Measurements from ENCODE around the gene CDH15.

DNA sequence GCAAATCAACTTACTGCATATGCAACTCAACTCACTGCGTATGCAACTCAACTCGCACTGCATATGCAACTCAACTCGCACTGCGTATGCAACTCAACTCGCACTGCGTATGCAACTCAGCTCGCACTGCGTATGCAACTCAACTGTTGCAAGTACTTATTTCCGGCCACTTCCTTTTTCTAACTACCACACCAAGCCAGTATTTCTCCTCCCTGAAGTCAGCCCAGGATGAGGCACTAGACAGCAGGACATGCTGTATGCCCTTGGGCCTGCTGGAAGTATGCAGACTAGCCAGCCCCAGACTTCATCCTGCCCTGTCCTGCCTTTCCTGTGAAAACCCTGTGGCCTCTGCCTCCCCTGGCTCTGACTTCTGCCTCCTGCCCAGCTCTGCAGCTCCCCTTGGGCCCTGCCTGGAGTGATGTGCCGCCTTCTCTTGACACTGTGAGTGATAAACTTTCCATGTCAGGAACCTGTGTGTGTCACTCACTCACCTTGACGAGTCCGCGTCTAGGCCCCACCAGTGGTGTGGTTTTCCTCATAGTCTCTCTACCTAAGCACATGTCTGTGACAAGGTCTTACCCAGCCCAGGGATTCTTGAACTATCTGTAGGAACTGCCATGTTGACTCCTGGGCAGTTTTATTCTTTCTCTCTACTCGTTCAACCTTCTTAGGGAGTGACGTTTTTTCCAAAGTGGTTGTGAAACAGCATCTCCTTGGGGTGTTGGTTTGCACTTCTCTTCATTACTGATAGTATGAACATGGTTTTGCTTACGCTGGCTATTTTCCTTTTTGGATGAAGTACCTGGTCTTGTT is 62.3 kb downstream of the CDH15 start:
- no peak for TF ChIP-seq POLR2A (IDR thresholded peaks at IDR 0.05)
- TF ChIP-seq, protein P1, sequence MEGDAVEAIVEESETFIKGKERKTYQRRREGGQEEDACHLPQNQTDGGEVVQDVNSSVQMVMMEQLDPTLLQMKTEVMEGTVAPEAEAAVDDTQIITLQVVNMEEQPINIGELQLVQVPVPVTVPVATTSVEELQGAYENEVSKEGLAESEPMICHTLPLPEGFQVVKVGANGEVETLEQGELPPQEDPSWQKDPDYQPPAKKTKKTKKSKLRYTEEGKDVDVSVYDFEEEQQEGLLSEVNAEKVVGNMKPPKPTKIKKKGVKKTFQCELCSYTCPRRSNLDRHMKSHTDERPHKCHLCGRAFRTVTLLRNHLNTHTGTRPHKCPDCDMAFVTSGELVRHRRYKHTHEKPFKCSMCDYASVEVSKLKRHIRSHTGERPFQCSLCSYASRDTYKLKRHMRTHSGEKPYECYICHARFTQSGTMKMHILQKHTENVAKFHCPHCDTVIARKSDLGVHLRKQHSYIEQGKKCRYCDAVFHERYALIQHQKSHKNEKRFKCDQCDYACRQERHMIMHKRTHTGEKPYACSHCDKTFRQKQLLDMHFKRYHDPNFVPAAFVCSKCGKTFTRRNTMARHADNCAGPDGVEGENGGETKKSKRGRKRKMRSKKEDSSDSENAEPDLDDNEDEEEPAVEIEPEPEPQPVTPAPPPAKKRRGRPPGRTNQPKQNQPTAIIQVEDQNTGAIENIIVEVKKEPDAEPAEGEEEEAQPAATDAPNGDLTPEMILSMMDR (IDR thresholded peaks at IDR 0.05 in 4 of 5, conservative IDR thresholded peaks at IDR 0.05 in 1 of 5) = no peak

Measured in gastrocnemius medialis (tissue), 4 donors.